Nephron progenitor cell (in vitro differentiated cells): ENCODE data around the gene NPAS1.

Experiments used
- DNase-seq: peaks from one replicate; pipeline ENCODE4 v3.0.0; 2021
- H3K27ac Mint-ChIP-seq: 2 replicates; pipeline ENCODE4 v1.8.0; 2021; ENCODE audit warnings: mild to moderate bottlenecking, moderate library complexity, mixed read lengths
- H3K27me3 Mint-ChIP-seq: 2 replicates; pipeline ENCODE4 v1.8.0; 2021; ENCODE audit warnings: mild to moderate bottlenecking, low read depth, mixed read lengths; ENCODE audit not compliant: poor library complexity
- H3K36me3 Mint-ChIP-seq: 2 replicates; pipeline ENCODE4 v1.8.0; 2021; ENCODE audit warnings: low read depth, mixed read lengths
- H3K4me1 Mint-ChIP-seq: 2 replicates; pipeline ENCODE4 v1.8.0; 2021; ENCODE audit warnings: mixed read lengths
- H3K4me3 Mint-ChIP-seq: 2 replicates; pipeline ENCODE4 v1.8.0; 2021; ENCODE audit warnings: mild to moderate bottlenecking, moderate library complexity, mixed read lengths
- H3K9me3 Mint-ChIP-seq: 2 replicates; pipeline ENCODE4 v1.8.0; 2021; ENCODE audit warnings: mild to moderate bottlenecking, moderate library complexity, mixed read lengths
- TF ChIP-seq, protein P1 (sequence below): fragments of 200-600 bp; sonication (generic); IDR thresholded peaks from 2 replicates; pipeline ENCODE4 v1.5.0; 2021; ENCODE audit warnings: antibody characterized with exemption

The NPAS1 gene, protein sequence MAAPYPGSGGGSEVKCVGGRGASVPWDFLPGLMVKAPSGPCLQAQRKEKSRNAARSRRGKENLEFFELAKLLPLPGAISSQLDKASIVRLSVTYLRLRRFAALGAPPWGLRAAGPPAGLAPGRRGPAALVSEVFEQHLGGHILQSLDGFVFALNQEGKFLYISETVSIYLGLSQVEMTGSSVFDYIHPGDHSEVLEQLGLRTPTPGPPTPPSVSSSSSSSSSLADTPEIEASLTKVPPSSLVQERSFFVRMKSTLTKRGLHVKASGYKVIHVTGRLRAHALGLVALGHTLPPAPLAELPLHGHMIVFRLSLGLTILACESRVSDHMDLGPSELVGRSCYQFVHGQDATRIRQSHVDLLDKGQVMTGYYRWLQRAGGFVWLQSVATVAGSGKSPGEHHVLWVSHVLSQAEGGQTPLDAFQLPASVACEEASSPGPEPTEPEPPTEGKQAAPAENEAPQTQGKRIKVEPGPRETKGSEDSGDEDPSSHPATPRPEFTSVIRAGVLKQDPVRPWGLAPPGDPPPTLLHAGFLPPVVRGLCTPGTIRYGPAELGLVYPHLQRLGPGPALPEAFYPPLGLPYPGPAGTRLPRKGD

DNA sequence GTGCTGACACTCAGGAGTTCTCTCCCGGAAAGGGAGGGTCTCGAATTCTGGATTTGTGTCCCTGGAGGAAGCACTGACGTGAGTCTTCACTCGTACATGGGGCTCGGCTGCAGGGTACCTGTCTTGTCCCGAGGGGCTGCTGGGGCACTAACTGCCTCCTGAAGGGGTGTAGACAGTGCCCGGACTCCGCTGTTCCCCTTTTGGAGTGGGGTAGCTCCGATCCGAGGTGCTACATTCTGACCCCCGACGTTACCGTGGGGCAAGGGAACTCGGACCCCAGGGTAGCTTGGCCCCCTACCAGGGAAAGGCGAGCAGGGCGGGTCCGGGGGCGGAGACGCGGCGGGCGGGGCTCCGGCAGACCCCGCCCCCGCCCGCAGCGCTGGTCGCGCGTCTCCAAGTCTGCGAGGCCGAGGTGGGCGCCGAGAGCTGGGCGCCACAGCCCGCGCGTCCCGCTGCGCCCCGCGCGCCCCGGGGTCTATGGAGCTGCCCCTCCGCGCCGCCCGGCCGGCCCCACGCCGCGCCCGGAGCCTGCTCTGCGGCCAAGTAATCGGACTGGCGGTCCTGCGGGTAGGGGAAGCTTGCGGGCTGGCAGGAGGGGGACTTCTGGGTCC is at the start of gene NPAS1:
Gene NPAS1 (plus strand): TSS at position 407 of the 611 bp plus-strand sequence. CDS start 1,211 bp downstream, outside the sequence.
- H3K27me3 Mint-ChIP-seq = peaks cover 82% of the 10 kb centered on the region
- no peaks in the 10 kb centered on the region for H3K36me3 Mint-ChIP-seq
- H3K9me3 Mint-ChIP-seq = no peaks in the 10 kb centered on the region
- TF ChIP-seq, protein P1, sequence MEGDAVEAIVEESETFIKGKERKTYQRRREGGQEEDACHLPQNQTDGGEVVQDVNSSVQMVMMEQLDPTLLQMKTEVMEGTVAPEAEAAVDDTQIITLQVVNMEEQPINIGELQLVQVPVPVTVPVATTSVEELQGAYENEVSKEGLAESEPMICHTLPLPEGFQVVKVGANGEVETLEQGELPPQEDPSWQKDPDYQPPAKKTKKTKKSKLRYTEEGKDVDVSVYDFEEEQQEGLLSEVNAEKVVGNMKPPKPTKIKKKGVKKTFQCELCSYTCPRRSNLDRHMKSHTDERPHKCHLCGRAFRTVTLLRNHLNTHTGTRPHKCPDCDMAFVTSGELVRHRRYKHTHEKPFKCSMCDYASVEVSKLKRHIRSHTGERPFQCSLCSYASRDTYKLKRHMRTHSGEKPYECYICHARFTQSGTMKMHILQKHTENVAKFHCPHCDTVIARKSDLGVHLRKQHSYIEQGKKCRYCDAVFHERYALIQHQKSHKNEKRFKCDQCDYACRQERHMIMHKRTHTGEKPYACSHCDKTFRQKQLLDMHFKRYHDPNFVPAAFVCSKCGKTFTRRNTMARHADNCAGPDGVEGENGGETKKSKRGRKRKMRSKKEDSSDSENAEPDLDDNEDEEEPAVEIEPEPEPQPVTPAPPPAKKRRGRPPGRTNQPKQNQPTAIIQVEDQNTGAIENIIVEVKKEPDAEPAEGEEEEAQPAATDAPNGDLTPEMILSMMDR = no peak
- H3K4me3 Mint-ChIP-seq = peak within 1 kb of the TSS; percentile 76
- H3K4me1 Mint-ChIP-seq = peaks cover 5% of the 10 kb centered on the region
- H3K27ac Mint-ChIP-seq = no peak within 1 kb of the TSS
- DNase-seq = peak; percentile 62

DNA sequence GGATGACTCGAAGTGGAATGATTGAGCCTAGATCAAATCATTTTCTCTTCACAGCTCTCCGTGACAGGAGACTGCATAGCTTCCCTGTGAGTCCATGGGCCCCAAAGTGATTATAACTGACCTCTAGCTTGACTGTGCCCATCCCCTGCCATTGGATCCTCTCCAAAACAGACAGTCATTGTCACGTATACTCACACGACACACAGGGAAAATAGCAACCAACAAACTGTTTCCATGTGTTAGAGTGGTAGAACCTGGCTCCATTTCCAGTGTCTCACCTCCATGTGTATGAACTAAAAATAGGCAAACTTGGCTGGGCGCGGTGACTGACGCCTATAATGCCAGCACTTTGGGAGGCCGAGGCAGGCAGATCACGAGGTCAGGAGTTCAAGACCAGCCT is 48.8 kb upstream of the NPAS1 start:
- DNase-seq = no peak
- H3K4me1 Mint-ChIP-seq = peaks cover 55% of the 10 kb centered on the region
- no peak overlapping the region for H3K27ac Mint-ChIP-seq
- H3K4me3 Mint-ChIP-seq = no peak overlapping the region
- TF ChIP-seq, protein P1 = no peak
- peaks cover 23% of the 10 kb centered on the region for H3K36me3 Mint-ChIP-seq
- H3K9me3 Mint-ChIP-seq = no peaks in the 10 kb centered on the region
- H3K27me3 Mint-ChIP-seq = peaks cover 11% of the 10 kb centered on the region

DNA sequence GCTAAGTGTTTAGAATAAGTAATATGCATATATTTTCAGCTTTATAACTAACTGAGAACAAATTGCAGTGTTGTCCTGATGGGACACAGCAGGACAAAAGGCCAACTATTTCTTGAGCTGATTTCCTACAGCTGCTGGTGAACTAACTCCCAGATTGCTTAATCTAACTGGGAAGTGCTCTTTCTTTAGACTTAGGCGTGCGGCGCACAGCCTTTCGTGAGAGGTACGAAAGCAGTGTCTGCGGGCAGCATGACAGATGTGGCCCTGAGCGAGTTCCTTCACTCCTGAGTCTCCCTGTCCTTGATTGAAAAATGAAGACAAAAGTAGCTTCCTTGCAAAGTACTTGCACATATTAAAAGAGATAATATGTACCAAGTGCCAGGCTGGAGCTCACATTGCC is 47.3 kb upstream of the NPAS1 start:
- H3K36me3 Mint-ChIP-seq = peaks cover 17% of the 10 kb centered on the region
- DNase-seq = no peak
- peaks cover 58% of the 10 kb centered on the region for H3K4me1 Mint-ChIP-seq
- H3K9me3 Mint-ChIP-seq = no peaks in the 10 kb centered on the region
- H3K27me3 Mint-ChIP-seq = peaks cover 11% of the 10 kb centered on the region
- peak overlapping the region; percentile 52 for H3K27ac Mint-ChIP-seq
- H3K4me3 Mint-ChIP-seq = no peak overlapping the region
- TF ChIP-seq, protein P1 = no peak

DNA sequence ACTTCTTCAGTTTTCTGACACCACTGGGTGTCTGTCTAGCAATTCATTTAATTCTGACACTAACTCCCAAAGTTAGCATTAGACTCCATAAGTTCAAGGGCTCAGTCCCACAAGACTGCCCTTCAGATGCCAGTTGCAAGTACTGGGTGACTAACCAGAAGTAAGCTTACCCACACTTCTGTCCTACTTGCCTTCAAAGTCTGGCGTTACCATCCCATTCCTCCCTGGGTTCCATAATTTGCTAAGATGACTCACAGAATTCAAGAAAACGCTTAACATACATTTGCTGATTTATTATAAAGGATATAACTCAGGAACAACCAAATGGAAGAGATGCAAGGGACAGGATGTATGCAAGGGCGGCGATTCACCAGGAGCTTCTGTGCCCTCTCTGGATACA is 45.5 kb upstream of the NPAS1 start:
- H3K27me3 Mint-ChIP-seq = peaks cover 11% of the 10 kb centered on the region
- peaks cover 64% of the 10 kb centered on the region for H3K4me1 Mint-ChIP-seq
- H3K9me3 Mint-ChIP-seq = no peaks in the 10 kb centered on the region
- H3K4me3 Mint-ChIP-seq = peak overlapping the region; percentile 18
- no peak for DNase-seq
- TF ChIP-seq, protein P1 = no peak
- peaks cover 17% of the 10 kb centered on the region for H3K36me3 Mint-ChIP-seq
- peak overlapping the region; percentile 66 for H3K27ac Mint-ChIP-seq

DNA sequence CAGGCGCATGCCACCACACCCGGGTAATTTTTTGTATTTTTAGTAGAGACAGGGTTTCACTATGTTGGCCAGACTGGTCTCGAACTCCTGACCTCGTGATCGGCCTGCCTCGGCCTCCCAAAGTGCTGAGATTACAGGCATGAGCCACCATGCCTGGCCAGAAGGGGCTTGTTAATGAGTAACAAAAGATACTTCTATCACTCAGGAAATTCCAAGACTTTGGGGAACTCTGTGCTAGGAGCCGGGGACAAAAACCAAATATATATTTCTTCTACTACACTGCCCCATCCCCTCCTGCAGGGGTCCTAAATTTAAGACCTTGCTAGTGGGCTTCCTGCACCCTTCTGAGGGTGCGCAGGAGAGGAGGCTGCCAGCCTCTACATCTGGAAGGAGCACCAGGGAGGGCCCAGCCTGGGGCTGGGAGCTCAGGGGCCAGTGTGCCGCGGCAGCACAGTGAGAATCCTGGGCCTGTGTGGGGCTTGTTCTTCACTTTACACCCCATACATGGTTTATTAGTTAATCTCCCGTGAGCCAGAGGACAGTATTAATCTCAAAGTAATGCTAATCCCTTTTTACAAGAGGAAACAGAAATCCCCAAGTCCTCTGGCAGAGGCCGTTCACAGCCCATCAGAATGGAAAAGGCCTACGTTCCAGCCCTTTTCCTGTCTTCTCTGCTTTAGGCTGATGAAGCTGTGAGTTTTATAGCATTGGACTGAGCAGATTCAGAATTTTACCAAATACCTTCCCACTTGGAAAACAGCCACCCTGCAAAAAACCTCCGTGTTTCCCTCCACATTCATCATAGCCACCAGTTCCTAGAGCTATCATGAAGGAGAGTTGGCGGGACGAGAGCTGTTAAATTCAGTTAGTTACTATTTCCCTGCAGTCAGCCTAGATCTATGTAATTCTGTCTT is 44.4 kb upstream of the NPAS1 start:
- H3K4me1 Mint-ChIP-seq = peaks cover 67% of the 10 kb centered on the region
- TF ChIP-seq, protein P1 = no peak
- peak overlapping the region; percentile 97 for H3K27ac Mint-ChIP-seq
- no peak overlapping the region for H3K4me3 Mint-ChIP-seq
- no peaks in the 10 kb centered on the region for H3K9me3 Mint-ChIP-seq
- no peak for DNase-seq
- peaks cover 8% of the 10 kb centered on the region for H3K27me3 Mint-ChIP-seq
- peaks cover 14% of the 10 kb centered on the region for H3K36me3 Mint-ChIP-seq
